GM18868 (cell line): ENCODE data around the gene TXNL1.
A peak's percentile ranks its signal among the peaks of the same experiment; 100 is the strongest.
"Not testable (repeated sequence)": the region's sequence is repeated elsewhere in the genome, so short reads cannot be mapped to it uniquely, and the experiment has no call there.

Experiments
- ATAC-seq: cut with Tn5 transposase; IDR thresholded peaks from one replicate; pipeline ENCODE4 v1.9.1; 2021; ENCODE audit warnings: mild to moderate bottlenecking, moderate library complexity; ENCODE audit not compliant: unreplicated experiment

The TXNL1 gene

GRCh38 chr18:56638232-56639103, at the start of gene TXNL1:
Gene TXNL1 (minus strand): TSS chr18:56638592. CDS start chr18:56638440, 152 bp downstream.
- ATAC-seq, result peak; percentile 96

- no peak for ATAC-seq
These were observed 45.9 kb upstream of the TXNL1 start for GRCh38 chr18:56684277-56684676.

- no peak for ATAC-seq
These were observed 40.6 kb upstream of the TXNL1 start for GRCh38 chr18:56678836-56679565.

- no peak for ATAC-seq
These were observed 38.2 kb upstream of the TXNL1 start for GRCh38 chr18:56676639-56677038.

GRCh38 chr18:56672981-56673380, 34.6 kb upstream of the TXNL1 start:
- ATAC-seq, result no peak

- ATAC-seq, result no peak
These were observed 34.0 kb upstream of the TXNL1 start for GRCh38 chr18:56672391-56672790.

- no peak for ATAC-seq
These were observed 24.5 kb upstream of the TXNL1 start for GRCh38 chr18:56662902-56663301.

- ATAC-seq, result no peak
These were observed 24.1 kb upstream of the TXNL1 start for GRCh38 chr18:56662502-56662901.

GRCh38 chr18:56662063-56662408, 23.6 kb upstream of the TXNL1 start:
- no peak for ATAC-seq

GRCh38 chr18:56661360-56662062, 23.1 kb upstream of the TXNL1 start:
- no peak for ATAC-seq

- no peak for ATAC-seq
These were observed 22.3 kb upstream of the TXNL1 start for GRCh38 chr18:56660655-56661054.

- no peak for ATAC-seq
These were observed 20.7 kb upstream of the TXNL1 start for GRCh38 chr18:56659111-56659510.

- no peak for ATAC-seq
These were observed 19.9 kb upstream of the TXNL1 start for GRCh38 chr18:56658261-56658660.

GRCh38 chr18:56654280-56654679, 15.9 kb upstream of the TXNL1 start:
- ATAC-seq, result not testable (repeated sequence)

GRCh38 chr18:56652802-56653201, 14.4 kb upstream of the TXNL1 start:
- no peak for ATAC-seq

GRCh38 chr18:56651771-56652092, 13.3 kb upstream of the TXNL1 start:
- no peak for ATAC-seq

- peak; percentile 90 for ATAC-seq
These were observed 12.8 kb upstream of the TXNL1 start, which contains the start of gene WDR7 for GRCh38 chr18:56650944-56651770. Gene WDR7 (plus strand): TSS chr18:56651359. CDS start chr18:56672516, 21,157 bp downstream.

GRCh38 chr18:56649996-56650395, 11.6 kb upstream of the TXNL1 start:
- ATAC-seq, result no peak

- ATAC-seq, result no peak
These were observed 9.8 kb upstream of the TXNL1 start for GRCh38 chr18:56647951-56648893.

- ATAC-seq, result peak; percentile 31
These were observed 8.7 kb upstream of the TXNL1 start for GRCh38 chr18:56647071-56647470.
